HEK293 (cell line): Measurements from ENCODE around the gene ADGRF3.

Experiments
- GLI2 ChIP-seq: fragments of 450-650 bp; formaldehyde crosslinking; IDR thresholded peaks from 2 replicates; pipeline ENCODE4; 2017; ENCODE audit warnings: missing biosample characterization, missing genetic modification characterization, low read depth, borderline replicate concordance
- IKZF3 ChIP-seq: fragments of 450-650 bp; IDR thresholded peaks from 2 replicates; pipeline ENCODE4 v1.5.0; 2018; ENCODE audit warnings: missing biosample characterization, mild to moderate bottlenecking, missing genetic modification characterization, moderate library complexity
- KLF1 ChIP-seq: fragments of 450-650 bp; formaldehyde crosslinking; IDR thresholded peaks from 2 replicates; pipeline ENCODE4 v1.5.1; 2016; ENCODE audit warnings: missing biosample characterization, missing genetic modification characterization
- TRIM28 ChIP-seq: IDR thresholded peaks from 2 replicates; pipeline ENCODE4 v1.6.1; 2011; ENCODE audit warnings: low read length, control low read depth, borderline replicate concordance
- ZNF837 ChIP-seq: fragments of 450-650 bp; formaldehyde crosslinking; IDR thresholded peaks from 2 replicates; pipeline ENCODE4 v1.5.1; 2016; ENCODE audit warnings: missing biosample characterization, missing genetic modification characterization
- TF ChIP-seq, protein P1 (sequence below): fragments of 450-650 bp; formaldehyde crosslinking; IDR thresholded peaks from 2 replicates; pipeline ENCODE4 v1.5.1; 2016; ENCODE audit warnings: missing biosample characterization, missing genetic modification characterization
- TF ChIP-seq, protein P2 (sequence below): fragments of 450-650 bp; formaldehyde crosslinking; IDR thresholded peaks from 2 replicates; pipeline ENCODE4 v1.5.1; 2016; ENCODE audit warnings: missing biosample characterization, missing genetic modification characterization
- TF ChIP-seq, protein P3 (sequence below): sonication (generic); formaldehyde crosslinking; IDR thresholded peaks from 2 replicates; pipeline ENCODE4 v1.8.1; 2022; ENCODE audit warnings: mild to moderate bottlenecking, moderate library complexity, missing genetic modification reagents
- TF ChIP-seq, protein P4 (sequence below): fragments of 450-650 bp; formaldehyde crosslinking; IDR thresholded peaks from 2 replicates; pipeline ENCODE4 v1.5.1; 2016; ENCODE audit warnings: missing biosample characterization, missing genetic modification characterization
- TF ChIP-seq, protein P5 (sequence below): fragments of 450-650 bp; formaldehyde crosslinking; IDR thresholded peaks from 2 replicates; pipeline ENCODE4 v1.5.1; 2017; ENCODE audit warnings: missing biosample characterization, missing genetic modification characterization
- TF ChIP-seq, protein P6 (sequence below): fragments of 450-650 bp; formaldehyde crosslinking; IDR thresholded peaks from 2 replicates; pipeline ENCODE4 v1.5.1; 2016; ENCODE audit warnings: missing biosample characterization, missing genetic modification characterization, borderline replicate concordance

DNA sequence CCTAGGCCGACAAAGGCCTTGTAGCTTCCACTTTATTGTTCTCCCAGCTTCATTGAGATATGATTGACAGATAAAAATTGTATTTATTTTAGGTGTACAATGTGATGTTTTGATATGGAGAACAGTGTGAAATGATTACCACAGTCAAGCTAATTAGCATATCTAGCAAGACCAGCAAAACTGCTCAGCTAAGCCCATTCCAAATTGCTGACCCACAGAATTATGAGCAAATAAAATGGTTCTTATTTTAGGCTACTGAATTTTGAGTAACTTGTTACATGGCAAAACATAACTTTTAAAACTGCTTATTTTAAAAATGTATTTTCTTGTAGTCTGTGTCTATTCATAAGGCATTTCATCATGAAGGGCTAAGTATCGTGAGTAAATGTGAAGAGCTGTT, 9.3 kb downstream of the ADGRF3 start:
- TF ChIP-seq TRIM28 = no peak
- TF ChIP-seq, protein P1, sequence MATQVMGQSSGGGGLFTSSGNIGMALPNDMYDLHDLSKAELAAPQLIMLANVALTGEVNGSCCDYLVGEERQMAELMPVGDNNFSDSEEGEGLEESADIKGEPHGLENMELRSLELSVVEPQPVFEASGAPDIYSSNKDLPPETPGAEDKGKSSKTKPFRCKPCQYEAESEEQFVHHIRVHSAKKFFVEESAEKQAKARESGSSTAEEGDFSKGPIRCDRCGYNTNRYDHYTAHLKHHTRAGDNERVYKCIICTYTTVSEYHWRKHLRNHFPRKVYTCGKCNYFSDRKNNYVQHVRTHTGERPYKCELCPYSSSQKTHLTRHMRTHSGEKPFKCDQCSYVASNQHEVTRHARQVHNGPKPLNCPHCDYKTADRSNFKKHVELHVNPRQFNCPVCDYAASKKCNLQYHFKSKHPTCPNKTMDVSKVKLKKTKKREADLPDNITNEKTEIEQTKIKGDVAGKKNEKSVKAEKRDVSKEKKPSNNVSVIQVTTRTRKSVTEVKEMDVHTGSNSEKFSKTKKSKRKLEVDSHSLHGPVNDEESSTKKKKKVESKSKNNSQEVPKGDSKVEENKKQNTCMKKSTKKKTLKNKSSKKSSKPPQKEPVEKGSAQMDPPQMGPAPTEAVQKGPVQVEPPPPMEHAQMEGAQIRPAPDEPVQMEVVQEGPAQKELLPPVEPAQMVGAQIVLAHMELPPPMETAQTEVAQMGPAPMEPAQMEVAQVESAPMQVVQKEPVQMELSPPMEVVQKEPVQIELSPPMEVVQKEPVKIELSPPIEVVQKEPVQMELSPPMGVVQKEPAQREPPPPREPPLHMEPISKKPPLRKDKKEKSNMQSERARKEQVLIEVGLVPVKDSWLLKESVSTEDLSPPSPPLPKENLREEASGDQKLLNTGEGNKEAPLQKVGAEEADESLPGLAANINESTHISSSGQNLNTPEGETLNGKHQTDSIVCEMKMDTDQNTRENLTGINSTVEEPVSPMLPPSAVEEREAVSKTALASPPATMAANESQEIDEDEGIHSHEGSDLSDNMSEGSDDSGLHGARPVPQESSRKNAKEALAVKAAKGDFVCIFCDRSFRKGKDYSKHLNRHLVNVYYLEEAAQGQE = no peak
- TF ChIP-seq, protein P2, sequence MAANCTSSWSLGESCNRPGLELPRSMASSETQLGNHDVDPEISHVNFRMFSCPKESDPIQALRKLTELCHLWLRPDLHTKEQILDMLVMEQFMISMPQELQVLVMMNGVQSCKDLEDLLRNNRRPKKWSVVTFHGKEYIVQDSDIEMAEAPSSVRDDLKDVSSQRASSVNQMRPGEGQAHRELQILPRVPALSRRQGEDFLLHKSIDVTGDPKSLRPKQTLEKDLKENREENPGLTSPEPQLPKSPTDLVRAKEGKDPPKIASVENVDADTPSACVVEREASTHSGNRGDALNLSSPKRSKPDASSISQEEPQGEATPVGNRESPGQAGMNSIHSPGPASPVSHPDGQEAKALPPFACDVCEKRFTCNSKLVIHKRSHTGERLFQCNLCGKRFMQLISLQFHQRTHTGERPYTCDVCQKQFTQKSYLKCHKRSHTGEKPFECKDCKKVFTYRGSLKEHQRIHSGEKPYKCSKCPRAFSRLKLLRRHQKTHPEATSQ (tag by site-specific recombination) = no peak
- no peak for TF ChIP-seq ZNF837 (tag by site-specific recombination)
- no peak for TF ChIP-seq KLF1 (tag by site-specific recombination)
- TF ChIP-seq, protein P3, sequence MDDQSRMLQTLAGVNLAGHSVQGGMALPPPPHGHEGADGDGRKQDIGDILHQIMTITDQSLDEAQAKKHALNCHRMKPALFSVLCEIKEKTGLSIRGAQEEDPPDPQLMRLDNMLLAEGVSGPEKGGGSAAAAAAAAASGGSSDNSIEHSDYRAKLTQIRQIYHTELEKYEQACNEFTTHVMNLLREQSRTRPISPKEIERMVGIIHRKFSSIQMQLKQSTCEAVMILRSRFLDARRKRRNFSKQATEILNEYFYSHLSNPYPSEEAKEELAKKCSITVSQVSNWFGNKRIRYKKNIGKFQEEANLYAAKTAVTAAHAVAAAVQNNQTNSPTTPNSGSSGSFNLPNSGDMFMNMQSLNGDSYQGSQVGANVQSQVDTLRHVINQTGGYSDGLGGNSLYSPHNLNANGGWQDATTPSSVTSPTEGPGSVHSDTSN (CRISPR knock-in tag) = no peak
- no peak for TF ChIP-seq IKZF3 (tag by site-specific recombination)
- no peak for TF ChIP-seq GLI2 (tag by site-specific recombination)
- TF ChIP-seq, protein P4, sequence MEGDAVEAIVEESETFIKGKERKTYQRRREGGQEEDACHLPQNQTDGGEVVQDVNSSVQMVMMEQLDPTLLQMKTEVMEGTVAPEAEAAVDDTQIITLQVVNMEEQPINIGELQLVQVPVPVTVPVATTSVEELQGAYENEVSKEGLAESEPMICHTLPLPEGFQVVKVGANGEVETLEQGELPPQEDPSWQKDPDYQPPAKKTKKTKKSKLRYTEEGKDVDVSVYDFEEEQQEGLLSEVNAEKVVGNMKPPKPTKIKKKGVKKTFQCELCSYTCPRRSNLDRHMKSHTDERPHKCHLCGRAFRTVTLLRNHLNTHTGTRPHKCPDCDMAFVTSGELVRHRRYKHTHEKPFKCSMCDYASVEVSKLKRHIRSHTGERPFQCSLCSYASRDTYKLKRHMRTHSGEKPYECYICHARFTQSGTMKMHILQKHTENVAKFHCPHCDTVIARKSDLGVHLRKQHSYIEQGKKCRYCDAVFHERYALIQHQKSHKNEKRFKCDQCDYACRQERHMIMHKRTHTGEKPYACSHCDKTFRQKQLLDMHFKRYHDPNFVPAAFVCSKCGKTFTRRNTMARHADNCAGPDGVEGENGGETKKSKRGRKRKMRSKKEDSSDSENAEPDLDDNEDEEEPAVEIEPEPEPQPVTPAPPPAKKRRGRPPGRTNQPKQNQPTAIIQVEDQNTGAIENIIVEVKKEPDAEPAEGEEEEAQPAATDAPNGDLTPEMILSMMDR (tag by site-specific recombination) = no peak
- TF ChIP-seq, protein P5, sequence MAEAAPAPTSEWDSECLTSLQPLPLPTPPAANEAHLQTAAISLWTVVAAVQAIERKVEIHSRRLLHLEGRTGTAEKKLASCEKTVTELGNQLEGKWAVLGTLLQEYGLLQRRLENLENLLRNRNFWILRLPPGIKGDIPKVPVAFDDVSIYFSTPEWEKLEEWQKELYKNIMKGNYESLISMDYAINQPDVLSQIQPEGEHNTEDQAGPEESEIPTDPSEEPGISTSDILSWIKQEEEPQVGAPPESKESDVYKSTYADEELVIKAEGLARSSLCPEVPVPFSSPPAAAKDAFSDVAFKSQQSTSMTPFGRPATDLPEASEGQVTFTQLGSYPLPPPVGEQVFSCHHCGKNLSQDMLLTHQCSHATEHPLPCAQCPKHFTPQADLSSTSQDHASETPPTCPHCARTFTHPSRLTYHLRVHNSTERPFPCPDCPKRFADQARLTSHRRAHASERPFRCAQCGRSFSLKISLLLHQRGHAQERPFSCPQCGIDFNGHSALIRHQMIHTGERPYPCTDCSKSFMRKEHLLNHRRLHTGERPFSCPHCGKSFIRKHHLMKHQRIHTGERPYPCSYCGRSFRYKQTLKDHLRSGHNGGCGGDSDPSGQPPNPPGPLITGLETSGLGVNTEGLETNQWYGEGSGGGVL = no peak
- TF ChIP-seq, protein P6, sequence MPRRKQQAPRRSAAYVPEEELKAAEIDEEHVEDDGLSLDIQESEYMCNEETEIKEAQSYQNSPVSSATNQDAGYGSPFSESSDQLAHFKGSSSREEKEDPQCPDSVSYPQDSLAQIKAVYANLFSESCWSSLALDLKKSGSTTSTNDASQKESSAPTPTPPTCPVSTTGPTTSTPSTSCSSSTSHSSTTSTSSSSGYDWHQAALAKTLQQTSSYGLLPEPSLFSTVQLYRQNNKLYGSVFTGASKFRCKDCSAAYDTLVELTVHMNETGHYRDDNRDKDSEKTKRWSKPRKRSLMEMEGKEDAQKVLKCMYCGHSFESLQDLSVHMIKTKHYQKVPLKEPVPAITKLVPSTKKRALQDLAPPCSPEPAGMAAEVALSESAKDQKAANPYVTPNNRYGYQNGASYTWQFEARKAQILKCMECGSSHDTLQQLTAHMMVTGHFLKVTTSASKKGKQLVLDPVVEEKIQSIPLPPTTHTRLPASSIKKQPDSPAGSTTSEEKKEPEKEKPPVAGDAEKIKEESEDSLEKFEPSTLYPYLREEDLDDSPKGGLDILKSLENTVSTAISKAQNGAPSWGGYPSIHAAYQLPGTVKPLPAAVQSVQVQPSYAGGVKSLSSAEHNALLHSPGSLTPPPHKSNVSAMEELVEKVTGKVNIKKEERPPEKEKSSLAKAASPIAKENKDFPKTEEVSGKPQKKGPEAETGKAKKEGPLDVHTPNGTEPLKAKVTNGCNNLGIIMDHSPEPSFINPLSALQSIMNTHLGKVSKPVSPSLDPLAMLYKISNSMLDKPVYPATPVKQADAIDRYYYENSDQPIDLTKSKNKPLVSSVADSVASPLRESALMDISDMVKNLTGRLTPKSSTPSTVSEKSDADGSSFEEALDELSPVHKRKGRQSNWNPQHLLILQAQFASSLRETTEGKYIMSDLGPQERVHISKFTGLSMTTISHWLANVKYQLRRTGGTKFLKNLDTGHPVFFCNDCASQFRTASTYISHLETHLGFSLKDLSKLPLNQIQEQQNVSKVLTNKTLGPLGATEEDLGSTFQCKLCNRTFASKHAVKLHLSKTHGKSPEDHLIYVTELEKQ = no peak
